ENCODE data around the gene TAGAP.
"Not testable (repeated sequence)": the region's sequence is repeated elsewhere in the genome, so short reads cannot be mapped to it uniquely, and the experiment has no call there.

TAGAP gene

DNA sequence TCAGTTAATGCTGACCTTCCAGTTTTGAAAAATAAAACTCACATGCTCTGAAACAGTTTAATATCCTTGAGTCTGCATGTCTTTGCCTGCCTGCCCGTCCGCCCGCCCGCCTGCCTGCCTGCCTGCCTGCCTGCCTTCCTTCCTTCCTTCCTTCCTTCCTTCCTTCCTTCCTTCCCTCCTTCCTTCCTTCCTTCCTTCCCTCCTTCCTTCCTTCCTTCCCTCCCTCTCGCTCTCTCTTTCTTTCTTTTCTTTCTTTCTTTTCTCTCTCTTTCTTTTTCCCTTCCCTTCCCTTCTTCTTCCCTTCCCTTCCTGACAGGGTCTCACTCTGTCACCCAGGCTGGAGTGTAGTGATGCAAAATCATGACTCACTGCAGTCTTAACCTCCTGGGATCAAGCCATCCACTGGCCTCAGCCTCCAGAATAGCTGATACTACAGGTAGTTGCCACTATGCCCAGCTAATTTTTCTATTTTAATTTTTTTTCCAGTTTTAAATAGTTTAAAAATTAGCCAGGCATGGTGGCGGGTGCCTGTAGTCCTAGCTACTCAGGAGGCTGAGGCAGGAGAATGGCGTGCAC, 34.7 kb downstream of the TAGAP start:
- not testable (repeated sequence) for DNase-seq (ENCODE audit: low spot score)

DNA sequence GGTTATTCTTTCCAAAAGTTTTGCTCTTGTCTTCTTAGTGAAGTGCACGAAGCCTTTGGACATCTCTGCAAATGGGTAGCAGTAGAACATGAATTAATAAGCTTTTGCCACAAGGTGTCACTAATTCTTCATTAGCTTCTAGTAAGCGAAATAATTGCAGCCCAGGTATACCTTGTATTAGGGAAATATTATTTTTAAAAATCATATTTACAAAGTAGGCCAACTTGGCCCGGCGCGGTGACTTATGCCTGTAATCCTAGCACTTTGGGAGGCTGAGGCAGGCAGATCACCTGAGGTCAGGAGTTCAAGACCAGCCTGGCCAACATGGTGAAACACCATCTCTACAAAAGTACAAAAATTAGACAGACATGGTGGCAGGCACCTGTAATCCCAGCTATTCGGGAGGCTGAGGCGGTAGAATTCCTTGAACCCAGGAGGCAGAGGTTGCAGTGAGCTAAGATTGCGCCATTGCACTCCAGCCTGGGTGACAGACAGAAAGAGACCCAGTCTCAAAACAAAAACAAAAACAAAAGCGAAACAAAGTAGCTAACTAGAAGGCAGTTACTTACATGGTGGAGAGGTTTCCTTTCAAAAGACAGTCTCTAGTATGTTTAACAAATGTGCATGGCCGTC, 36.0 kb downstream of the TAGAP start:
- DNase-seq (ENCODE audit: low spot score), result peak; percentile 35

DNA sequence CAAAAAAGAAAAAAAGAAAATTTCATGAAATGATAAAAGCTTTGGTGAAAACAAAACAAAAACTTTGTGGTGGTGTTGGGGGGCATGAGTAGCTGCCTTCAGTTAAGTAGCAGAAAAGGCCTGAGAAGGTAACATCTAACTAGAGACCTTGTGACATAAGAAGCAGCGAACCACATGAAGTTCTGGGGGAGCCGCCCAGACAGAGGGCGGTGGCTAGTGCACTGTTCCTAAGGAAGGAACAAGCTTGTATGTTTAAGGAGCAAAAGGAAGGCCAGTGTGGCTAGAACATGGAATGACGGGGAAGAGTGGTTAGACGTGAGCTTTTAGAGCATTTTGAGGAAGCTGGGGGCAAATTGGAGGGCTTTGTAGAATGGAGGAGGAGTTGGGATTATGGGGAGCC, 37.3 kb downstream of the TAGAP start:
- DNase-seq (ENCODE audit: low spot score), result no peak

DNA sequence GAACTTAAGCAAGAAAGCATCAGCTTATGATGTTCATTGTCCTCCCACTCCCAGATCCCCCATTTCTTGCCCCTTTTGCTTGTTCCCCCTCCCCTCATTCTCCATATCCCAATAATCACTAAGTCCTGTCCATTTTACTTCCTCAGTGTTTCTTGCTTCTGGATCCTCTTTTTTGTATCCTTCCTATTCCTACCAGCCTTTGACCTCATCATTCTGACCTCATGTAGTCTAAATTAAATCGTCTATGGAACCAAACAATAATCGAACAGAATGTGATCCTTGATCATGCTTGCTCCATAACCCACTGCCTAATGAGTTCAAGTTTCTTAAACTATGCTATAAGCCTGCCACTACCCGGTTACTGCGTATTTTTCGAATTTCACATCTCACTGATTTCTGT, 39.4 kb downstream of the TAGAP start:
- DNase-seq (ENCODE audit: low spot score), result no peak

DNA sequence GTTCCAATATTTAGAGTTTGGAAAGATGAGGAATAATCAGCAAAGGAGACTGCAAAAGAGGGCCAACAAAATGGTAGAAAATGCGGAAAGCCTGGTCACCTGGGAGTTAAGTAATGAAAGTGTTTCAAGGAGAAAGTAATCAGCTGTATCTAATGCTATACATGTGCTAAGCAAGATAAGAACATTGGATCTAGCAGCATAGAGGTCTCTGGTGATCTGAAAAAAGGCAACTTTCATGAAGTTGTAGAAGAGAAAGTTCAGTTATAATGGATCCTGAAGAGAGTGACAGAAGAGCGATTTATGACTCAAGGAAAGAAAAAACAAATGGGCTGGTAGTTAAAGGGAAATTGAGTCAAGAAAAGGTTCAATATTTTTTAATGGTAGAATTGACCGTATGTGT, 40.2 kb downstream of the TAGAP start:
- DNase-seq (ENCODE audit: low spot score), result no peak

DNA sequence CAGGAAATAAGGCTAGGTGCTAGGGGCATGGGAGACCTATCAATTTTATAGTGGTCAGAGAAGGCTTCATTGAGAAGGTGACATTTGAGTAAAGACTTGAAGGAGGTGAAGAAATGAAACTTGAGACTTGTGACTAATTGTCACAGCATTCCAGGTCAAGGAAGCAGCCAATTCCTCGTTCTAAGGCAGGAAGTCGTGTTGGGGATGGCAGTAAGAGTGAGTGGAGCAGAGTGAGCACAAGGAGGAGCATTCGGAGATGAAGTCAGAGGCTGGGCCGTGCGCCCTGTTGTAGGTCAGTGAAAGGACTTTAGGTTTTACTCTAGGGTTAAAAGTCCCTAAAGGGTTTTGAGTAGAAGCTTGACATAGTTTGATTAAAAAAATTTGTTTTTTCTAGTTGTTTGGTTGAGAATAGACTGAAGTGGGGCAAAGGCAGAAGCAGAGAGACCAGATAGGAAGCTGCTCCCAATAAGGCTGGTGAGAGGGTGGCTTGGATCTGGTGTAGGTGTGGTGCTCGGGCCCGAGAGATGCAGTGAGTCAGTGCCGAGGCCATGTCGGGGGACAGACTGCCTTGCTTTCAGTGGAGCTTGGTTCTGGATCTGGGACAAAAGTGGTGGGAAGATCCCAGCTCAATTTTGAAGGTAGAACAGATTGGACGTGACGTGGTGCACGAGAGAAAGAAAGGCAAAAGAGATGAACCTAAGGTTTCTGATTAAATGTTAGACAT, 42.2 kb downstream of the TAGAP start:
- no peak for DNase-seq (ENCODE audit: low spot score)

DNA sequence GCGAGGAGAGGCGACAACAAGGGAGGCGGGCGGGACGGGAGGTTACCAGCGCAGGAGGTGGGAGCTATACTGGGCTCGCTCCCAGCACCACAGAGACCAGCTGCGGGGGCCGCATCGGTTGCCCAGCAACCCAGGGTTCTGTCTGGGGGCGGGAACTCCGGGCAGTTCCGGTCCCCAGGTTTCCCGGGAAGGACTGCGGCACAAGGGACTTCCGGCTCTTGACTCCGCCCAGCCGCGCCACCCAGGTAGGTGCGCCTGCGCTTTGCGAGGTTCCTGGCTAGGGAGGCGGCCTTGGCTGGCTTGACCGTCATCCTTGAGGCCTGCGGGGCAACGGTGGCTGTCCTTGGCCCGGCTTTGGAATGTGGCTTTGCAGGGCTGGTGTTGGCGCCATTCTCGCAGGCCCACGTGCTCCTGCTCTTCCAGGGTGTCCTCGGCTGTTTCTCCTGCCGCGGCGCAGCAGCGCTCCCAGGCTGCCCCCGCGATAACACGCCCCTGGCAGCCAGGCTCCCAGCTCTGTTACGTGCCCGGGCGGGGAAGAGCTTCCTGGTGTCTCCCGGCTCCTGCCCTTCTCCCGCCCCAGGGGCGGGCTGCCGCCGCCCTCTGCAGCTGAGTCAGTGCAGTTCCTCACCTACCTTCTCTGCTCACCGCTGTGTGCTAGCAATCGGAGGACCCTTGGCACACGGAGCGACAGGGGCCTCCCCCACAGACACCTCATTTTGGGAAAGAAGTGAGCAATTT, 45.0 kb downstream of the TAGAP start, which contains the start of gene RSPH3:
RSPH3 (minus strand) TSS at position 537 of the 738 bp plus-strand sequence. CDS start 652 bp downstream, outside the sequence.
- peak; percentile 96 for DNase-seq (ENCODE audit: low spot score)

DNA sequence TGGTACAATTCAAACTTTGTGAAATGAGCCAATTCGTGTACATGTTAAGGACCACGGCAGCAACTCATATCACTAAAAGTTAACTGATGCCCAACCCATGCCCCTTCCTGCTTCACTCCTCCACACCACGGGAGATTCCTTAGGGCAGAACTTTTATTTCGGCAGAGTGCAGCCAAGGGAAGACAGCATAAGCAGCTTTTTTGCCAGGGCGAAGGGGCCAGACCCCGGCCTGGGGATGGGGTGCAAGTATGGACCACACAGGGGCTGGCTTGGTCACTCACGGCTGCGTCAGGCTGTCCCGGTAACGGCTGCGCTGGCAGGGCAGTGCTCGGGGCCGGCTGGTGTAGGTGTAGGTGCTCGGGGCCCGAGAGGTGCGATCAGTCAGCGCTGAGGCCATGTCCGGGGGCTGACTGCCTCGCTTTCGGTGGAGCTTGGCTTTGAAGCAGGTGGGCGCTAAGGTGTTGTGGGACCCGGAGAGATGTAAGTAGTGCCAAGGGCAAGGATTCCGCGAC, 45.6 kb downstream of the TAGAP start:
- peak; percentile 34 for DNase-seq (ENCODE audit: low spot score)

DNA sequence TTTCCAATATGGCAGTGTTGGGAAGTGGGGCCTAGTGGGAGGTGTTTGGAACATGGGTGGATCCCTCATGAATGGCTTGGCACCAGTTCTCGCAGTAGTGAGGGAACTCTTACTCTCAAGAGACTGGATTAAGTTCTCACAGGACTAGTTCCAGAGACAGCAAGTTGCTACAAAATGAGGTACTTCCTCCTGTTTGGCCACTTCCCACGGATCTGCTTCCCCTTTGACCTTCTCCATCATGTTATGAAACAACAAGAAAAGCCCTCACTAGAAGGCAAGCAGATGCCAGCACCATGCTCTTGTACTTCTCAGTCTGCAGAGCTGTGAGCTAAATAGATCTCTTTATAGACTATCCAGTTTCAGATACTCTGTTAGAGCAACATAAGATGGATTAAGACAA, 47.9 kb downstream of the TAGAP start:
- no peak for DNase-seq (ENCODE audit: low spot score)

DNA sequence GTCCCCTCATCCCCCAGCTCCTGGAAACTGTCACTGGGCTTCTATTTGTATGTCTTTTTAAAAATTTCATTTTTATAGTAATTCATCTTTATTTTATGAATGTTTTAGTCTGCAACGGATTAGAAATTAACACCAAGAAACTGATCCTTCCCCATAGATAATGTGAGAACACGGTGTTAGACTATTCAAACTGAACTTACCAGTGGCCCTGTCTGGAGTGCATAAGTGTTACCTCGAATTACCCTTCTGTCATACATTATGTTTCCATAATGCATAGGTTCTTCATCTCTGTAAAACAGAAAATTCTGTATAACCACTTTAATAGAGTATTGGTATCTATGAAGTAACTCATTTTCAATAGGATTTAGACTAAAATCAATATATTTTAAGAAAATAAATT, 51.2 kb downstream of the TAGAP start:
- no peak for DNase-seq (ENCODE audit: low spot score)

DNA sequence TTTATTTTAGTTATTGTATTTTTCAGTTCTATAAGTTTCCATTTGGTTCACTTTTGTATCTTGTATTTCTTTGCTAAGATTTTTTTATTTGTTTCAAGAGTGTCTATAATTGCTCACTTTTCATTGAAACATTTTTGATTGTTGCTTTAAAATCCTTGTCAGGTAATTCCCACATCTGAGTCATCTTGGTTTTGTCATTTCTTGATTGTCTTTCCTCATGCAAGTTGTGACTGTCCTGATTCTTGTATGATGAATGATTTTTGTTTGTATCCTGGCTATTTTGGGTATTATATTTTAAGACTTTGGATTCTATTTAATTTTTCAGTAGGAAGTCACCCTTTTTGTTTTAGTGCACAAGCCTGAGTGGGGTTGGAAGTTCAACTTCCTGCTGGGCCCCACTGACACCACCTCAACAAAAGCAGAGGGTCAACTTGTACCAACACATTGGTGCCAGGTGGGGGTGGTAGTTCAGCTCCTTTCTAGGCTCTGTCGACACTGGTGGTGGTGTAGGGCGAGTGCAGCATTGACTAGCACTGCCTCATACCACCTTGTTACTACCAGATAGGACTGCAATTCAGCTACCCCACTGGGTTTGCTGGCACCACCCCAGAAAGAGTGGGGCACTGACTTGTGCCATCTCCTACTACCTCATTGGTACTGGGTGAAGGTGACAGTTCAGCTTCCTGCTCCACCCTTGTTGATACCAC, 53.6 kb downstream of the TAGAP start:
- DNase-seq (ENCODE audit: low spot score), result no peak

DNA sequence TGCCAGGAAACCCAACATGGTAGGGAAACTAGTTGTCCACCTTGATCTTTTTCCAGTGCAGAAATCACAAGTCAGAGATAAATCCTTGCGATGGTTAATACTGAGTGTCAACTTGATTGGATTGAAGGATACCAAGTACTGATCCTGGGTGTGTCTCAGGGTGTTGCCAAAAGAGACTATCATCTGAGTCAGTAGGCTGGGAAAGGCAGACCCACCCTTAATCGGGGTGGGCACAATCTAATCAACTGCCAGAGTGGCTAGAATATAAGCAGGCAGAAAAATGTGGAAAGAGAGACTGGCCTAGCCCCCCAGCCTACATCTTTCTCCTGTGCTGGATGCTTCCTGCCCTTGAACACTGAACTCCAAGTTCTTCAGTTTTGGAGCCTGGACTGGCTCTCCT, 55.1 kb downstream of the TAGAP start:
- not testable (repeated sequence) for DNase-seq (ENCODE audit: low spot score)

DNA sequence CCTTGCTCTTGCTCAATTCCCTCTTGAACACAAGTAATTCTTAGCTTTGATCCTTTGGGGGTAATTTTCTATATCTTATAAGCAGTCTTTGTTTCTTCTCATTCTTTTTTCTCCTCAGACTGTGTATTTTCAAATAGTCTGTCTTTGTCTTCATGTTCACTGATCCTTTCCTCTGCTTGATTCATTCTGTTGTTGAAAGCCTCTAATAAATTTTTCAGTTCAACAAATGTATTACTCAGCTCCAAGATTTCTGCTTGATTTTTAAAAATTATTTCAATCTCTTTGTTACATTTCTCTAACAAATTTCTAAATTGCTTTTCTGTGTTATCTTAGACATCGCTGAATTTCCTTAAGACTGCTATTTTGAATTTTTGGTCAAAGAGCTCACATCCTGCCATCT, 56.3 kb downstream of the TAGAP start:
- DNase-seq (ENCODE audit: low spot score), result no peak

DNA sequence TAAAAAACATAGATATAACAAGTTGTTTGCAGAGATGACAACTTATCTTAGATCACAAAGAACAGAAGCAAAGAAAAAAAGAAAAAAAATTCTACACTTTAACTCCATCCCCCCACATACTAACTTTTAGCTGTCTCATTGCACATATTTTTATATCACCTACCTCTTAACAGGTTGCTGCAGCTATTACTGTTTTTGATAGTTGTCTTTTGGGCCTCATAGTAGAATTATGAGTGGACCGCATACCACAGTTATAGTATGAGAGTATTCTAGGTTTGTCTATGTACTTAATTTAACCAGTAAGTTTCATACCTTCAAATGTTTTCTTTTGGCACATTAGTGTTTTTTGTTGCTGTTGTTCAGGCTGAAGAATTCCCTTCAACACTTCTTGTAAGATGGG, 57.1 kb downstream of the TAGAP start:
- no peak for DNase-seq (ENCODE audit: low spot score)
